Right lobe of liver (tissue), 4 donors: ENCODE measurements around the gene JUND.

Experiments
- CTCF ChIP-seq, 4 donors: fragments of 200-600 bp in 3 of 4; fragments of 450-650 bp in 1 of 4; IDR thresholded peaks; one replicate each; pipeline versions ENCODE4 v1.5.1 to v1.8.0; 2016 to 2022; ENCODE audit warnings: antibody characterized with exemption in 4 of 4, mild to moderate bottlenecking in 2 of 4
- POLR2A ChIP-seq: fragments of 450-650 bp; IDR thresholded peaks from one replicate; pipeline ENCODE4 v1.6.1; 2017; ENCODE audit warnings: antibody characterized with exemption, mild to moderate bottlenecking
- donor health status: DM: no; HTN: no; CAD: no.
- donor health status: DM: no; HTN: no; CAD: no.
- donor health status: DM: no; HTN: yes; CAD: no.

- no peak for TF ChIP-seq POLR2A
- no peak for TF ChIP-seq CTCF (IDR thresholded peaks at IDR 0.05)
Measured at GRCh38 chr19:18294467-18294864, 13.0 kb upstream of the JUND start.
